GM21786 (cell line): ENCODE results near the gene SSR4.

ENCODE experiments used
- ATAC-seq: cut with Tn5 transposase; IDR thresholded peaks from one replicate; pipeline ENCODE4 v1.9.1; 2021; ENCODE audit not compliant: unreplicated experiment

Gene SSR4

DNA sequence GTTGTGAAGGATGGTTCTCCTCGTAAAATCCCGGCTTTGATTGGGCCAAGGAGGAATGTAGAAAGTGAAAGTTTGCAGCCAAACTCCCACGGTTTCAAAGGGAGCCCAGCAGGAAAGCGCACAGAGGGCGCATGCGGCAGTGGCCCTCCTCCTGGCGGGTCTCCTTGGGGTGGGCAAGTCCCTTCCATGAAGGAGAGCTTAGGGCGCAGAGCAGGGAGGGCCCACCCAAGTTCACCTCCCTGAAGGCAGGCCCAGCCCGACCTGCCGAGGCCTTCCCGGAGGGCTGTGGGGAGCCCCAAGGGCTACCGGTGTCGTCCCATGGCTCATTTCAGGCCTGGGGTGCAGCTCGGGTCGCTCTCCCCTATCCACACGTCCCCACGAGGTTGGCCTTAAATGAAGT lies 33.8 kb downstream of the SSR4 start:
- no peak for ATAC-seq

DNA sequence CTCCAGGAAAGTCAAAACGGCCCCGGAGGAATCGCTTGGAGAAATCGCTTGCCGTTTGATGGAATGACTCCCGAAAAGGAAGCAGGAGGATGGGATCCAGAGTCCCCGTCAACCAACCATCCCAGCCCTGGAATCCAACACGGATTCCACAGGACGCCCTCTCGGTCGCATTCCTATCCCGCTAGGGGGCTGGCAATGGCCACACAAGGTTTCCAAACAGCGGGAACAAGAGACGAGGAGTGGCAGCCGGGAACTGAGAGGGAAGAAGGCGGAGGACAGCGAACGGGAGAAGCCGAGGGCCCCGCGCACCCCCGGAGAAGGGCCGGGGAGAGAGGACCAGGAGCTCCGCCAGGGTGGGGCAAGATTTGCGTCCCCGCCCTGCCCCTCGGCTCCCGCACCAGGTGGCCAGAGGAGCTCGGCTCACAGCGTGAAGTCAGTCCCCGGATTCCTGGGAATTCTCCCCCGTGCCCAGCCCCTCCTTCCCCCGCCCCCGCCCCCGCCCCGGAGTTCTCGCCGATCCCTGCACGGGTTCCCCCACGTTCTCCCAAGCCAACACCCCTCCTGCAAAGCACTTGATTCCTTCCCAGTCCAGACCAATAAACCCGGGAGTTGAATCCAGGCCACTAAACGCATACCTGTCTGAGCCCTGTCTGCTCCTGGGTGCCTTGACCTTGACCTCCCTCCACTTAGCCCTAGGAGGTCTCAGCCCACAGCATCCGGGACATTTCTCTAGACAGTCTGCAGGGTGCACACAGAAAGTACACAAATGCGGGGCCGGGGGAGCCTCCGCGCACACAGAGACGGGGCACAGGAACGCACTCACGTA lies 34.5 kb downstream of the SSR4 start:
- ATAC-seq: no peak

- no peak for ATAC-seq
These were observed 35.0 kb downstream of the SSR4 start for GRCh38 chrX:153829549-153829798.

DNA sequence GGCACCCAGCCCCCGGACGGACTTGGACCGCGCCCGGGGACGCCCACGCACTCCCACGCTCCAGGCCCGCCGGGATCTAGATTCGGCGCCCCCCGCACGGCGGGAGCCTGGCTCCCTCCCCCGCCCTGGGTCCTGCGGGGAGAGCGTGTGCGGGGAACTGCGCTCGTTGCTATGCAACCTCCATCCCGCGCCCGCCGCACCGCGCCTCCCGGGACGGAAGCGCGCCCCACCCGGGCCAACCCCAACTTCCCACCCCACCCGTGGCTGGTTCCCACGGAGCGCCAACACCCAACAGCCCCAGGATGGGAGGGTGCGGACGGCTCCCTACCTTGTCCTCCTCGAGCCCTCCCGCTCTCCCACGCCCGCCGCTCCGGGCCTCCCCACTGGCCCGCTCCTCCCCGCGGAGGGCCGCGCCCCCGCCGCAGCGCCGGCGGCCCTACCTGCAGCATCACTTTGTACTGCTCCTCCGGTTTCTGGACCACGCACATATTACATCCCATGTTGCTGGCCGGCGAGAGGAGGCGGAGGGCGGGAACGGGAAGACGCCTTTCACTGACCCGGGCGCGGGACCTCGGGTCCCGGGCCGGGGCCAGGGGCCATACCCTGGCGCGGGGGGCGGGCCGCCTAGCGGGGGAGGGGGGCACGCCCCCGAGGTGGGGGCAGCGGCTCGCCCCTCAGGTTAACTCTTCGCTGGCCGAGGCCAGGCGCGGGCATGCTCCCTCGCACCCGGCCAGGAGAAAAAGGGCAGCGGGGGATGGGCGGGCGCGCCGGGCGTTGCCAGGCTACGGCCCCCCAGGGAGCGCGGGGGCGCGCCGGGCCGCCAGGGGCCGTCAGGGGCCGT lies 35.6 kb downstream of the SSR4 start, which contains the start of gene PDZD4:
TSS of gene PDZD4 (minus strand) at position 746 of the 841 bp plus-strand sequence. CDS start at position 500, 246 bp downstream.
- ATAC-seq: no peak

DNA sequence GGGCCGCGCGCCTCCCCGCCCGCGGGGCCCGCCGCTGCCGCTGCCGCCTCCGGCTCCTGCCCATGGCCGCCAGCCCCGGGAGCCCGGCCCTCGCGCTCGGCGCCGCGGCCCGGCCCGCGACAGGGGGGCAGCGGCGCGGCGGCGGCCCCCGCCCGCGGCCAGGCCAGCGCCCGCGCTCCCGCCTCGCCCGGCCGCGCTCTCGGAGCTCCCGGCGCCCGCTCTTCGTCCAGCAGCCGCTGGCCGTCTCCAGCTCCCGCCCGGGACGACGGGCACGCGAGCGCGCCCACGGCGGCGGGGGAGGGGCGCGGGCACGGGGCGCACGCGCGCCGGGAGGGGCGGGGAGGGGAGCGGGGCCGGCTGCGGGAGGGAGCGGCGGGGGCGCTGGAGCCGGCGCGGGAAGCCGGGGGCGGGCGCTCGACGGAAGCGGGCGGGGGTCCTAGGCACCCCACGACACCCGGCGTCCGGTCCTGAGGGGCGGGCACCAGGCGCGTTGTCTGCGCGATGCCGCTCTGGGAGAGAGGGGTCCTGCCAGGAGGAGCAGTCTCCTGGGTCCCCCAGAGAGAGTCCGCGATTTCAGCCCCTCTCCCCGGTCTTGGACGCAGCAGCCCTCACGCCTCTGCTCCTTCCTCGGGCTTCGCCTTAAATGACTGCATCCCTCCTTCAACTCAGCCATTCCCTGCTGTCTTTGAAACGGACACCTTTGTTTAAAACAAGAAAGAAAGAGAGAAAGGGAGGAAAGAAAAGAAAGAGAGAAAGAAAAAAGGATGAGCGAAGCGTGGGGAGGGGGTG lies 36.4 kb downstream of the SSR4 start:
- no peak for ATAC-seq

DNA sequence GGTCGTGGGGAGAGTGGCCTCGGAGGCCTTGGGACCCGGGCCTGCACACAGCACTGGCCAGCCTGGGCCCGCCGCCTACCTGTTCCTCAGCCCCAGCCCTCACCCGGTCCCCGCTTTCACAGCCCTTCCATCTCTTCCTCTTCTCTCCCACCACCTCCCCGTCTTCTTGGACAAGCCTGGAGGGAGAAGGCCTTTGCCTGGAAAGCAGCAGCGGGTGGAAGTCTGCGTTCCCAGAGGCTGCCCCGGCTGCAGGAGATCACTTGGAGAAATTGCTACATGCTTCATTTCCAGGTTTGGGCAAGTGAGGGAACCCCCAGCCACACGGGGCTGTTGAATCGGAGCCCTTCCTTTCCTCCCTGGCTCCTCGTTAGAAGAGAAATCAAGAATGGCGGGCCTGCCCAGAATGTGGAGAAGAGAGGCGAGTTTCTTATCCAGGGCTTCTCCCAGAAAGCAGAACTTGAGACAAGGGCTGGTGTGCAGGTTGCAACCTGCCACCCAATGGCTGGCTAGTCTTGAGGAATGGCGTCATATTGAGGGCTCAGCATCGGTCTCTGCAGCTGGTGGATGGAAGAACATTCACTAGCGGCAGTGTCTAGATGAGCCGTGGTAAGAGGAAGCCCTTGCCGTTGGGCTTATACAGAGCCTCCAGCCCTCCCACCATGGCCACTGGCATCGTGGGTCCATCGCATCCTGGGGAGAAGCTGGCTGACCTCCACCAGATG lies 37.1 kb downstream of the SSR4 start:
- no peak for ATAC-seq

DNA sequence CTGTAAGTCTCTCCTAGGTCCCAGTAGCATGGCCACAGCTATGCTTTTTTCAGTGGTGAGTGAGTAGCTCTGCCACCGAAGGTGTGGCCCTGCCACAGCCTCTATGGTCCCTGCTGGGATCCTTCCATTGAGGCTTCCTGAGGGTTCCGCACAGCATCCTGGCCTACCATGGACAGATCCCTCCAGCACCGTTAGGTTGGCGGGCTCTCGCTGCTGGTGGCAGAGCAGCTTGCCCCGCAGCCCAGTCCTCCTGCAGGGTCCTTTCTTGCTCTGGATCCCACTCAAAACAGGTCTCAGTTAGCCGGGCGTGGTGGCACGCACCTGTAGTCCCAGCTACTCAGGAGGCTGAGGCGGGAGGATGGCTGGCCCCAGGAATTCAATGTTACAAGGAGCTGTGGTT lies 38.3 kb downstream of the SSR4 start:
- no peak for ATAC-seq

DNA sequence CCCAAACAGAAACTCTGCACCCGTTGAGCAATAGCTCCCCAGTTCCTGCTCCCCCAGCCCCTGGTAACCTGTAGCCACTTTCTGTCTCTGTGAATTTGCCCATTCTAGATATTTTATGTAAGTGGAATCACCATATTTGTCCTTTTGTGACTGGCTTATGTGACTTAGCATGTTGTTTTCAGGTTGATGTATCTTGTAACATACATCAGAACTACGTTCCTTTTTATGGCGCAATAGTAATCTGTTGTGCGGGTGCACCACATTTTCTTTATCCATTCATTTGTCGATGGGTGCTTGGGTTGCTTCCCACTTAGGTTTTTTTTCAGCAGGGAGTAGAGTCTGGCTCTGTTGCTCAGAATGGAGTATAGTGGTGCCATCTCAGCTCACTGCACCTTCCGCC lies 42.5 kb downstream of the SSR4 start:
- no peak for ATAC-seq

- no peak for ATAC-seq
These were observed 50.1 kb downstream of the SSR4 start for GRCh38 chrX:153844509-153845082.

DNA sequence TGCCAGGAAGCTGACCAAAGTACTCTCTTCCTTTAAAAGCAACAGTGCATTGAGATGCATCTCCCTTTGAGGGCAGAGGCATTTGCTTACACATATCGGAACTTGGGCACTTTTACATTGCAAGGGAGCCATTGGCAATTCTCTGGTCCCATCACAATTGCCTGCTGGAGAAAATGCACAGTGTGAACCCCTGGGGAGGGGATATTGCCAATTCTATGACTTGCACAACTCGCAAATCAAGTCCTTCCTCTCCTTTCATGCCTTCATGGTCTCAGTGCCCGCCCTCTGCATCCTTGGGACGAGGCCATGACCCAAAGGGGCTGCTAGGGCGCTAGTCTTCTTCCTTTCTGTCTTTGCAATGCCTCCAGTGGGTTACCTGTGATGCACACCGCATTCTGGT lies 50.7 kb downstream of the SSR4 start:
- ATAC-seq: no peak

DNA sequence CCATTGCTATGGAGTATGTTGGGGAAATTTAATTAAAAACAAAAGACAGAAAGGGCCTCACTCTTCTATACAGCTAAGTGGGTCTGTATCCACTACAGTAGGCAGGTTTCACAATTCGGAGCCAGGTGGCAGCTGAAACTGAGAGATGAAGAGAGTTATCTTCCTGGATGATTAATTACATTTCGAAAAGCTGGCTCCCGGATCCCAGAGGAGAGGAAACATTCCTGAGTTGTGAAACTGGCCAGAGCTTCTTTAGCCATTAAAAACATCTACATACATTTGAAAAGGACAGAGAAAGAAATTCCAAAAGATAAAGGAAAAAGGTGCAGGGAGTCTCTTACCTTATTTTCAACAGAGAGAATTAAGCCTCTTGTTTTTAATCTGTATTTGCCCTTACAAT lies 51.4 kb downstream of the SSR4 start:
- no peak for ATAC-seq
